Measurements from ENCODE around the gene MTMR12. TPM values are rescaled to one million over a fixed set of nuclear protein-coding genes. Genes with fewer than 3 reads are reported as not detected.
A peak's percentile ranks its signal among the peaks of the same experiment; 100 is the strongest.

MTMR12 gene, protein sequence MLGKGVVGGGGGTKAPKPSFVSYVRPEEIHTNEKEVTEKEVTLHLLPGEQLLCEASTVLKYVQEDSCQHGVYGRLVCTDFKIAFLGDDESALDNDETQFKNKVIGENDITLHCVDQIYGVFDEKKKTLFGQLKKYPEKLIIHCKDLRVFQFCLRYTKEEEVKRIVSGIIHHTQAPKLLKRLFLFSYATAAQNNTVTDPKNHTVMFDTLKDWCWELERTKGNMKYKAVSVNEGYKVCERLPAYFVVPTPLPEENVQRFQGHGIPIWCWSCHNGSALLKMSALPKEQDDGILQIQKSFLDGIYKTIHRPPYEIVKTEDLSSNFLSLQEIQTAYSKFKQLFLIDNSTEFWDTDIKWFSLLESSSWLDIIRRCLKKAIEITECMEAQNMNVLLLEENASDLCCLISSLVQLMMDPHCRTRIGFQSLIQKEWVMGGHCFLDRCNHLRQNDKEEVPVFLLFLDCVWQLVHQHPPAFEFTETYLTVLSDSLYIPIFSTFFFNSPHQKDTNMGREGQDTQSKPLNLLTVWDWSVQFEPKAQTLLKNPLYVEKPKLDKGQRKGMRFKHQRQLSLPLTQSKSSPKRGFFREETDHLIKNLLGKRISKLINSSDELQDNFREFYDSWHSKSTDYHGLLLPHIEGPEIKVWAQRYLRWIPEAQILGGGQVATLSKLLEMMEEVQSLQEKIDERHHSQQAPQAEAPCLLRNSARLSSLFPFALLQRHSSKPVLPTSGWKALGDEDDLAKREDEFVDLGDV
- total RNA-seq = 18.6 and 26.2 TPM in 2 replicates

DNA sequence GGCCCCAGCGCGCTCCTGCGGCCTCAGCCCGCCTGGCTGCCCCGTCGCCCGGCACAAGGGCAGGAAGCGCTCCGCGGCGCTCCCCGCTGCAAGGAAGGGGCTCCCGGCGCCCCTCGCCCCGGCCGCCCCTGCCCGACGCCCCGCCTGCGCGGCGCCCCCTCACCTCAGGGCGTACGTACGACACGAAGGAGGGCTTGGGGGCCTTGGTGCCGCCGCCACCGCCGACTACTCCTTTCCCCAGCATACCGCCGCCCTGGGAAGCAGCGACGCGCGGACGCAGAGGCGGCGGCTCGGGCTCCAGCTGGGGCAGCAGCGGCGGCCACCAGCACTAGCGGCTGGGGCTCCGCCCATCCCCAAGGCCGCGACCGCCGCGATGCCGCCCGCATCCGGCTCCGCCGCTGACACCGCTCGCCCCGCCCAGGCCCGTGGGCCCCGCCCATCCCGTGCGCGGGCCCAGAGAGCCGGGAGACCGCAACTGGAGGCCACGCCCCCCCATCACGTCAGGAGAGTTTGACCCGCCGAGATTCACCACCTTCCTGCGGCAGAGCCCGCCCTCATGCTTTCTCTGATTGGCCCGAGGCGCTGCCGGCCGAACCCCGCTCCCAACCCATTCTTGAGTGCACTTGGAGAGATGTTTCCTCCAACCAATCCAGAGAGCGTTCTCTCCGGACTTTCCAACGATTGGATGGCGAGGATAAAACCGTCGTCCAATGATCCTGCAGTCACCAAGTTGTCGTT lies at the start of gene MTMR12:
Gene MTMR12 (minus strand): TSS at position 345 of the 738 bp plus-strand sequence. CDS start 101 bp downstream, at position 244.

Small RNA genes lying within 50 kb of the gene (small RNA-seq; reads per million reads assigned to genes)
- gene RNU6-1079P (ENCODE audit: low replicate concordance) (not detected), gene RNU6-378P (ENCODE audit: low replicate concordance) (3.9 reads per million, percentile 84 among the genes with 10 or more reads in this experiment)

Other genes starting within 250 kb of the MTMR12 start
- gene GOLPH3, start 138.6 kb downstream of the MTMR12 start, total RNA-seq = 63.0 and 106 TPM in 2 replicates
- 79.0 and 98.9 TPM in 2 replicates for gene ZFR, start 131.8 kb upstream of the MTMR12 start, total RNA-seq

Data from placental pericyte (primary cell).